HG02588 (cell line): ENCODE results near the gene CERS6.

Source experiments
- ATAC-seq: cut with Tn5 transposase; IDR thresholded peaks from one replicate; pipeline ENCODE4 v1.9.1; 2021; ENCODE audit warnings: mild to moderate bottlenecking, moderate library complexity; ENCODE audit not compliant: unreplicated experiment

The CERS6 gene

DNA sequence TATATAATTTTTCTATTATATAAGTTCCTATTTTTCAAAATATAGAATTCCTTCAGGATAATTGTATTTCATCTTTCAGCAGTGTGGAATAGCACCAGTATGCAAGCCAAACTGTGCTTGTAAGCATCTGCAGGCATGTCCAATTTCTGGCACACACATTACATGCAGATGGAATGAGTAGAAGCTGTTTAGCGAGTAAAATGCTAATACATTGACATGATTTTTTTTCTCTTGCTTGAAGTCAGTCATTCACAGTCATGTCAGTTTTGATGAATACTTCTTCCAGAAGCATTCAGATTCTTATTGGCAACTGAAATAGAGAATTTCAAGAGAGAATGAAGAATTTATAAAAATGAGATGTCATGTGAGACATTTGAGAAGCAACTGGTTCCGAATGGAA is 109.4 kb downstream of the CERS6 start:
- no peak for ATAC-seq

DNA sequence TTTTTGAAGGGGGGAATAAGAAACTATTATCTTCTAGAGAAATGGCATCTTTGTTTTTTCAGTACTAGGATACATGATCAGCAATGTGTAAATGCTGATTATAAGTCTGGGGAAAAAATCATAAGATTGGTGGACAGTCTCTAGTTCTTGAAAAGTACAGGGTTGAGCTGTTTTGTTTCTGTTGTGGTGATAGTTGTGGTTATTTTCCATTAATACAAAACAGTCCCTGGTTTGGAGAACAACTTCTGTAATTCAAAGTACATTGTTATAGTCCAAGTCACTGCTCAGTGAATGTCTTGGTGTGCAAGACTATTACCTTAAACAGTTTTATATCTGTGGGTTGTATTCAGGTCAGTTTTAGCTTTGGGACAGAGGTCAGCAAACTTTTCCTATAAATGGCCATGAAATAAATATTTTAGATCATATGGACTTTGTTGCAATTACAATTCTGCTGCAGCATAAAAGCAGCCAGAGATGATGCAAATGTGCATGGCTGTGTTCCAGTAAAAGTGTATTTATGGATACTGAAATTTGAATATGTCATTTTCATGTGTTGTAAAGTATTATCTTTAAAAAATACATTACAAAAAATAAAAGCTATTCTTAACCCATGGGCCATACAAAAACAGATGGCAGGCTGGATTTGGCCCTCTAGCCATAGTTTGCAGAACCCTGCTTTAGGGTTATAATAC is 111.0 kb downstream of the CERS6 start:
- peak; percentile 50 for ATAC-seq

DNA sequence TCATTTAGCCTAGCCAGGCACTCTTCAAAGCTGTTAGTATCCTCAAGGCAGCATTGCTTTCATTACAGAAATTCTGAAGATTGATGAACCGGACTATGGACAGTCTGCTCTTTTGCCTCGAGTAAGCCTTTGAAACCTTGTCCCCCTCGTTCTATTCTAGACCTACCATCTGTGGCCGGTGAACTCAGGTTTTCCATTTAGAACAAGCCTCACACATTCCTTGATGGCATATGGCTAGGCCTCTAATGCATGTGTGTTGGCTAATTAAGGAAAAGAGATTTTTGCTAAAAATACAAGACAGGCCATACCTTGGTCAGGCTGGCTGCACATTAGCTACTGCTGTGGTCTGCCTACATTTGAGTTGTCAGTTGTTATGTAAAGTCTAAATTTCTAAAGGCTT is 111.8 kb downstream of the CERS6 start:
- no peak for ATAC-seq

DNA sequence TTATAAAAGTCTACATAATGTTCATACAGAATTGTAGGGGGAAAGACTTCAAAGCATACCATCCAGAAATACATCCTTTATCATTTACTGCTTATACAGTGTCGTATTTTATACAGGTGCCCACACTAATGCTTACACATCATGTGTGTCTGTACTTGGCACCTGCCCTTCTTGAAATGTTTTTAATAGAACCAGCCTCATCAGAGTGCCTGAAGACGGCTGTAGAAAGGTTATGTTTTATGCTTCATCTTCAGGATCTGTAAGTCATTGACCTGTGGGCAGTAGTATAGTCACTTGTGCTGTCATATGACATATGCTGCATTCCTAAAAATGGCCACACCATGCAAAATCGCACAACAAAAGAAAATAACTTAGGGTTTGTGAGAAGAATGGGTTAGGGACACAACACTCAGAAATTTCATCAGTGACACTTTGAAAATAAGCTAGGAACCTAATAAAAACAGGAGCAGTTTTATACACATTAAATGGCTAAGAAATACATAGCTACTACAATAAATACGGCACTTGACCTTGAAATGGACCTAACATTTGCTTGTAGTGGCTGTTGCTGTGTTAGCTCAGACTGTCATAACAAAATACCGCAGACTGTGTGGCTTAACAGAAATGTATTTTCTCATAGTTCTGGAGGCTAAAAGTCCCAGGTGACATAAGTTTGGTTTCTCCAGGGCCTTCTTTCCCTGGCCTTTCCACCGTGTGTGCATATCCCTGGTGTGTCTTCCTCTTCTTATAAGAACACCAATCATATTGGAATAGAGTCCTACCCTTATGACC is 112.6 kb downstream of the CERS6 start:
- ATAC-seq: no peak

DNA sequence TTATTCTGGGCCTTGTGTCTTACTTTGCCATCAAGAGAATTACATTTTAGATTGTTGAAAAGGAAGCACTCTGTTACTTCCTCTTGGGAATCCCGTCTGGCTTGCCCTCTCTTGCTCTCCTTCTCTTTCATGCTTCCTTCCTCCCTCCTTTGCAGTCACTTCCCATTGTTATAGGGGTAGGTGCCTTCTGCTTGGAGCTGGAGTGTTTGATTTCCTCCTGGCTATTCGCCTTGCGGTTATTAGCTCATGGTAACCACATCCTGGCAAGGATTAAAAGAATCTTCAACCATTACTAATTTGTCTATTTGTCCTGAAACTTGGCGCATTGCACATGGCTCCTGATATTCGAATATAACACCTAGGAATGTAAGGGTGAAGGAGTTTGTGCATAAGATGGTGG is 115.0 kb downstream of the CERS6 start:
- no peak for ATAC-seq

DNA sequence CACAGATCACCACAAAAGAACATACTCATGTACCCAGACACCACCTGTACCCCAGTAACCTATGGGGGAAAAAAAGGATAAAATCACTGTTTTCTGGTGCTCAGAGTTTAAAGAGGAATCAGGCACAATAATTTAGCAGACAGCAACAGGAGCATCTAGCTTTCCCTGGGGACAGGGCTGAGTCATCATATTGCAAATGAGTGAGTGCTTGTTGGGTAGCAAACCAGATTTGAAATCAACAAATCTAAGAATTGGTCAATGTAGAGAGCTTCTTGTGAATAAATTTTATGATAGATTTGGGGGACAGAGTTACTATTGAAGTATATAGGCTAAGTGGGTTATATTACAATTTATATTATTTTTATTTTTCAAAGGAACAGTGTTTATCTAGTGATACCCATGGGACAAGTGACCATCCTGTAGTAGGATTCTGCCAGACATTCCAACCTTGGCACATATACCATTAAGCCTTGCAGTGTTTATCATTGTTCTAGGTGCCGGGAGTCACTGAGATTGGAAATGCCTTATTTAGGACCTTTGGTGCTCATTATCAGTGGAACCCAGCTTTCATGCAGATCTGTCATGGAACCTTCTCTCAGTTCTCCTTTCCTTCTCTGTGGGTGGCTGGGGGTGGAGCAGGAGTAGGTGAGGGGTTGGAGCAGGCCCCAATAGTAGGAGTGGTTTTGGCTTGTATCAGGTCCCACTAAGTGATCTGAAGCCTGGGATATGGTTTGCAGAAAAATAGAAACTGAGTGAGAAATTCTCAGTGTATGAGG is 117.2 kb downstream of the CERS6 start:
- ATAC-seq: no peak

DNA sequence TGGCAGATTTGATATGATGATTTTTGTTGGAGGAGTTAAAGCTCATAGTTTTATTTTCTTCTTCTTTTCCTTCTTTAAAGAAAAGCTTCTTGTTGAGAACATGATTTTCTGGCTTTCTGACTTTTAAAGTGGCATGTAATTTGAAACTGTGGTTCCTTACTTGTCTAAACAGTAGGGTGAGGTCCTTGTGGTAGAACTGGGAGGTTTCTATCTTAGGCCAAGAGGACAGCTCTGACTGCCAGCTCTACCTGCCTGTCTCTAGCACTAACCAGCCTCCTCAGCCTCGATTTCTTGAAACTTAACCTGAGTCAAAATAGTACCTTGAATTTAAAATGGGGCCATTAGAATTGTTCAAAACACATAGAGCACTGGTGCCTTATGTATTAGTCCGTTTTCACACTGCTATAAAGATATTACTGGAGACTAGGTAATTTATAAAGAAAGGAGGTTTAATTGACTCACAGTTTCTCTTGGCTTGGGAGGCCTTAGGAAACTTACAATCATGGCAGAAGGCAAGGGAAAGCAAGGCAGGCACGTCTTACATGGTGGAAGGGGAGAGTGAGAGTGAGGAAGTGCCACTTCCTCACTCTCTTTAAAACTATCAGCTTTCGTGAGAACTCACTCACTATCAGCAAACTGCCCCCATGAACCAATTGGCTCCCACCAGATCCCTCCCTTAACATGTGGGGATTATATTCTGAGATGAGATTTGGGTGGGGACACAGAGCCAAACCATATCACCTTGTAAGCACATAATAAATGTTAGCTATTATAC is 119.0 kb downstream of the CERS6 start:
- no peak for ATAC-seq

DNA sequence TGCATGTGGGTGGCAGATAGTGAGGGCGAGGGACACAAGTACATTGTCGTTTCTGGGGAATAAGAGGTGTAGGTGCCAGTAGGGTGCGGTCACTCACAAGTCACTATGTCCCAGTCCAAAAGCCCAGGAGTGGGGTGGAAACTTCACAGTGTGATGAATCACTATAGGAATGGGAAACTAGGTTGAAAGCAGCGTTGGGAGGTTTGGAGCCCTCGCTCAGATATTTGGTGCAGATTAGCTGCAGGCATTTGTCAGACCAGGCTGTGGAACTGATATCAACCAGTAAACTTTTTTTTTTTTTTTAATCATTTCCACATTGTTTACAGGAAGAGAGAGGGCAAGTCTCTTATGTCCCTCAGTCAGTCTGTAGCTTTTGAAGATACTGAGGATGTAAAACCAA is 121.8 kb downstream of the CERS6 start:
- ATAC-seq: no peak

DNA sequence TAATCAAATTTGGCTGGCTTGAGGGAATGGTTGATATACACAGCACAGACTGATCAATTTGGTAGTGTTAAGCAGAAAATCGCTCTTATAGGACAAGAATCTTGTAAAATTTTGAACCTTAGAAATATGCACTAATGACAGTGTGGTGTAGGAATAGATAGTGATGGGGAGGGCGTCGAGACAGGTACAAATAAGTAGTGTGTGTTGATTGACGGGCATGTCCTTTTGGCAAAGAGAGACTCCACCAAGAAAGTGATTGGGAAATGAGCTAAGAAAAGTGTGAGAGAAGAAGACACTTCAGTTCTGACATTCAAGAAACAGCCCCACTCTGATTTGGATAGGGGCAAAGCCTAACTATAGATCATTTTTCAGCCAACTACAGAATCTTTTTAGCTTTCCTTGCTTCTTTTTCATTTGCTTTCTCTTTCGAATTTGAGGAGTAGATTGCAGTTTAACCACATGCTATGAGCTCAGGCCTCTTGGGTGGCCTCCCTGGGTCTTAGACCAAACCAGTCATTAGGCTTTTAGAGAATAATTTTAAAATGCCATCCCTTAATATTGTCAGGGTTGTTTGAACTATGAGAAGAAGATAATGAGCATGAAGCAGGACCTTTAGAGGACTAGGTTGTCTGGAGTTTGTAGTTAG is 127.1 kb downstream of the CERS6 start:
- ATAC-seq: peak; percentile 70

DNA sequence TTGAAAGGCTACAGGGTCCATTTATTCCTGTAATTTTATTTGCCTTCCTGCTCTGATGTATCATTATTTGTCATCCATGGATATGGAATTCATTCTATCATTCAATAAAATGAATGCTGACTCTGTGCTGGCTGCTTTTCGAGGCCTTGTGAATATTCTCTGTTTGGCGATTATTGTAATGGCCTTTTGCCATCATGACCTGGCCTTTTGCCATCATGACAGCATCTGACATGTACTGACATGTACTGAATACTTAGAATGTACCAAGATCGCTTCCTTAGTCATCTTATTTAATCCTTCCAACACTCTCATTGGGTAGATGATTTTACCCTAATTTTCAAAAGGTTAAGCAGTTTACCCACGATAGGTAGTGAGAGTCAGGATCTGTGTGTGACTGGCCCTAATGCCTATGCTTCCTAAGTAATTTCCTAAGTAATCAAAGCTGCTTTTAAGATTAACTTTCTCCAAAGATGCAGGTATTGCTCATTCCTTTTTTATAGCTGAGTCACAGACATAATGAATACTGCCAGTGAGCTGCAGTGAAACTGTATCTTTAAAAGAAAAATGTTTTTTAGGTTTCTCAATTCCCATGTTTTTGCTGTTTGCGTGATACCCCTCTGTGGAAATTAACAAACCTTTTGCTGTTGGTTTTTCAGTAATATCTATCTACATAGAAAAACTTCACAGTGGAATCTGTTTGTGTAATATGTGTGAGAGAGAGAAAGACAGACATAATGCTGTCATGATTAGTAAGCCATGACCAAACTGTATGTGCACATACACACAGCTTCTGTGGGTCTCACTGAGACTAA is 127.8 kb downstream of the CERS6 start:
- no peak for ATAC-seq

DNA sequence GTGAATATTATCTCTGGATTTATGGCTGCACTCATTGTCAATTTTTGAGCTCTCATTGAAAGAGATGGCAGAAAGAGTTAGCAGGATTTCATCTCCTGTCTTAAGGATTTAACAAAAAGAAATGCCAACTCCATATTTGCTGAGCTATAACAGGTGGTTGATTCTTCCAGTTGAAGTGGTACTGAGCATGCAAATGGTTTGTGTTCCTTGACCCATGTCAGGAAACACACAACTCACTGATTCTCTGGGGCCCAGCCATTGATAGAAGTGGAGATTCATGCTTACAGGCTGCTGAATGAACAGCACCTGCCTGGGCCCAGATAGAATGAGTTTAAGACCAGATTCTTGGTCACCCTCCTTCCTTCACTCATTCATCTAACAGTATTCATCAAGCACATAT is 128.8 kb downstream of the CERS6 start:
- no peak for ATAC-seq

DNA sequence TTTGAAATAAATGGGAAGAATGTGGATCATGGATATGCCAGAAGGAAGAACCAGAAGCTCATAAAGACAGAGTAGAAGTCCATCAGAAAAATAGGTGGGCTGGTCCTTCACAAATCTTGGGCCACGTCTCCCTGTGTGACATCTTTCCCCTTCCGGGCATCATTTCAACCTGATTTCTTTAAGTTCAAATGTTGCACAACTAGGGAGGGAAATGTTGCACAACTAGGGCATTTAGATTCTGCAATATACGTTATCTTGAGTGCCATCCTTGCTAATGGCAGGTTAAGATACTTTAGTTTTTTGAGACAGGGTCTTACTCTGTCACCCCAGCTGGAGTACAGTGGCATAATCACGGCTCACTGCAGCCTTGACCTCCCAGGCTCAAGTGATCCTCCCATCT is 129.6 kb downstream of the CERS6 start:
- ATAC-seq: no peak

DNA sequence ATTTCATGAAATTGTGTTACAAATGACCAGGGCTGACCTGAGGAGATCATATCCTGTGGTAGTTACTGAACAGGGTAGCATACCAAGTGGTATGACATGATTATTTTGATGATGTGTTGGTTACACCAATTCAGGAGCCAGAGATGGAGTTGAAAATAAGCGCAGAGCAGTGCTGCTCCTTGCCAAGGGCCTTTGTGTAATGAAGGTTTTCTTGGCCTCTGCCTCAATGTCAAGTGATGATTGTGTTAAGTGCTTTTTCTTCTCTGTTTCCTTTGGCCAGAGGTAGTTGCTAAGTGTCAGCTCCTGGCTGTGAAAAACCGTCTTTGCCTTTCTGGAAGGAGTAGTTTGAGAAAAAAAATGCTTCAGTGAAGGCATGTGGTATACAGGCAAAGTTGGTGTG is 131.2 kb downstream of the CERS6 start:
- ATAC-seq: no peak

DNA sequence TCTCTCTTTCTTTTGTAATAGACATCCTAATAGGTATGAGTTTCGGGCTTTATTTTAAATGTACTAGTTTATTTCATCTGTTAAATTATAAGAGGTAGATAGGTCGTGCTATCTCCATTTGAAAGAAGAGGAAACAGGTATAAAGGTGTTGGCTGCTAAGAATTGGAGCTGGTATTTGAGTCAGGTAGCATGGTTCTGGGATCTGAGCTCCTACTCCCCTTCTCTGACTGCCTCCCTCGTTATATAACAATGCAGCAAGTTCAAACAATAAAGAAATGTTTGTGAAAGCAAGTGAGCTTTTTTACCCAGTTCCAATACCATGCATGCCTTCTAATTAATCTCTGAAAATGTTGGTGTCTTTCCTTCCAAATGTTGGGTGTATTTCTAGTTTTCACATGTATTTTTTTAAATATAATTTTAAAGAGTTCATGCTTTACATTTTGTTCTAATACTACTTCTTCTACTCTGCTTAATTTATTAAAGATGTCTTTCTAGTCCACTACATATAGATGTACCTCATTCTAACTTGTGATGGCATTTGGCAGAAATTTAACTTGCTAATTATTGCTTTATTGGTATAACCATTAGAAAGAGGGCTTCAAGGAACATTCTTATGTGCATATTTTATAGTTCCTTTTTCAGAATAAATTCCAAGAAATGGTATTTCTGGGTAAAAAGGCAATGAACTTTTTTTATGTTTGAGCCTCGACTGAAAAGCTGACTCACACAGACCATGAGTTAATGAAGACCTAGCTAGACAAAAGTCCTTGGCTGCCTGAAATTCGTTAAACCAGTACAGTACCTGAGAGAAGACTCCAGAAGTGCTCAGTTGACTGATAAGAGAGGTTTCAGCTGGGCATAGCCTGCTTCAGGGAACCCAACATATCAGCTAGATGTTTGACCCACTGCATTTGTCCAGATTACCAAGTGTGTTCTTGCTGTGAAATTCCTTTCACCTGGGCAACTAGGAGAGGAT is 133.5 kb downstream of the CERS6 start:
- ATAC-seq: no peak

DNA sequence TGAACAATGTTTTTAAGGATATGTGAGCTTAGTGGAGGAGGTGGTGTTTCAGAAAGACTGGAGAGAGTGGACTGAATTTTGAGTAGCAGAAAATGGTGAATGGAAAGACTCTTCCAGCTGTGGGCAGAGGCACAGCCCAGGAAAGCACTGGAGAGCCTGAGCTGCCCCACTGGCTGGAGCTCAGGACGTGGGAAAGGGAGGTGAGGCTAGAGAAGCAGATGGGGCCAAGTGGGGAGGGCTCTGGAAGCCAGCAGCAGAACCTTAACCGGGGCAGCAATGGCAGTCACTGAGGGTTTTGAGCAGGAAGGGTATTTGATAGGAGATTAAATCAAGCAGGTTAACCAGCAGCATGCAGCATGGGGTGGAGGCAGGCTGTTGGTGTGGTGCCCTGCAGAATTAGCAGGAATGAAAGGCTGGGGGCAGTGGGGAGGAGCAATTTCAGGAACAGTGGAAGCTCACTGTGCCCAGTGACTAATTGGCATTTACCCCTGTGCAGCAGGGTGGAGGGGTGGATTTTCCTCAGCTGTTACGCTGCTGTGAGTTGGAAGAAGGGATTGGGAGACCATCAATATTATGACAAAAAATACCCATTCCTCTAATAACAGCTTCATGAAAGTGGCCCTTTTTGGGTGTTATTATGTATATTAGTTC is 136.2 kb downstream of the CERS6 start:
- ATAC-seq: no peak

DNA sequence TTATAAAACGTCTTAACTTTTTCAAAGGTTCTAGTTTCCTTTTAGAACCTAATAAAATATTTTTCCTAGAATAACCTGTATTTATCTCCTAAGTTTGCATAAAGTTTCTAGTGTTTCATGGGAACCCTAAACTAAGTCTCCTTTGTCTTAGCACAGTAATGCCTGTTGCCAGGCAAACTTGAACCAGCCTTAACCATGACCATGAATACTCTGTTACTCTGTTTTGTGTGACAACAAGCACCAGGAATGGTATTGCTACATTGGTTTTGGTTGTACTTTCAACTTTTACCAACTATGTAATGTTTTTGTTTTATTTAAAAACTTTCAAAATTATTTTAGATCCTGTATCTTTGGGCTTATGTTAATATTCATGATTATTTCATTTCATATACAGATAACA is 137.6 kb downstream of the CERS6 start:
- peak; percentile 51 for ATAC-seq

DNA sequence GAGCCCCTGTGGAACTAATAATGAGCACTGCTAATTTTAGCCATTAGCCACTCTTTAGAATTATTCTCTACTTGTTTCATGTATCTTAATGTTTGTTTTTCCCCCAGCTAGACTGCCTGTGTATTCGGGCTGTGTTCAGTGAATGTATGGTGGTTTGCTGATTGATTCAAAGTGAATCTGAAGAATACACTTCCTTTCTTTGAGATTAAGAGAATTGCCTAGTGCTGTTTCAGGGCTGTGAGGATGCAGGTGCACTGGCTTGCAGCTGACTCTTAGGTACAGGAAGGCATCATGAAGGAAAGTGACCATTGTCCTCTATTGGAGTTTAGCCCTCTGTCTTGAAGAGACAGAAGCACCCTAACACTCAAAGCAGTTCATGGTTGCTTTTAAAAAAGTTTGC is 138.7 kb downstream of the CERS6 start:
- ATAC-seq: peak; percentile 82
